GM18498 (cell line): ENCODE results near the gene DEFB131B.
"Not testable (repeated sequence)": the region's sequence is repeated elsewhere in the genome, so short reads cannot be mapped to it uniquely, and the experiment has no call there.

Experiments used
- ATAC-seq: cut with Tn5 transposase; IDR thresholded peaks from one replicate; pipeline ENCODE4 v1.9.1; 2021; ENCODE audit warnings: mild to moderate bottlenecking, moderate library complexity; ENCODE audit not compliant: unreplicated experiment

The DEFB131B gene

DNA sequence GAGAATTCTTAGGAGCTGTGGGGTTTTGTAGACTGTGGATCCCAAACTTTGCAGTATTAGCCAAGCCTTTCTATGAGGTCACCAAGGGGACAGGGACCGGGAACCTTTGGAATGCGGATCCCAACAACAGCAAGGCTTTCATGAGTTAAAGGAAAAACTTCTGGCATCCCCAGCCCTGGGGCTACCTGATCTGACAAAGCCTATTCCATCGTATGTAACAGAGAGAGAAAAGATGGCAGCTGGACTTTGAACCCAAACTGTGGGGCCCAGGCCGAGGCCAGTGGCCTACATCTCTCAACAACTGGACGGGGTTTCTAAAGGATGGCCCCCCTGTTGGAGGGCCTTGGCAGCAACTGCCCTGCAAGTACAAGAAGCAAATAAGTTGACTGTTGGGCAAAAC lies 32.5 kb downstream of the DEFB131B start:
- ATAC-seq: not testable (repeated sequence)

DNA sequence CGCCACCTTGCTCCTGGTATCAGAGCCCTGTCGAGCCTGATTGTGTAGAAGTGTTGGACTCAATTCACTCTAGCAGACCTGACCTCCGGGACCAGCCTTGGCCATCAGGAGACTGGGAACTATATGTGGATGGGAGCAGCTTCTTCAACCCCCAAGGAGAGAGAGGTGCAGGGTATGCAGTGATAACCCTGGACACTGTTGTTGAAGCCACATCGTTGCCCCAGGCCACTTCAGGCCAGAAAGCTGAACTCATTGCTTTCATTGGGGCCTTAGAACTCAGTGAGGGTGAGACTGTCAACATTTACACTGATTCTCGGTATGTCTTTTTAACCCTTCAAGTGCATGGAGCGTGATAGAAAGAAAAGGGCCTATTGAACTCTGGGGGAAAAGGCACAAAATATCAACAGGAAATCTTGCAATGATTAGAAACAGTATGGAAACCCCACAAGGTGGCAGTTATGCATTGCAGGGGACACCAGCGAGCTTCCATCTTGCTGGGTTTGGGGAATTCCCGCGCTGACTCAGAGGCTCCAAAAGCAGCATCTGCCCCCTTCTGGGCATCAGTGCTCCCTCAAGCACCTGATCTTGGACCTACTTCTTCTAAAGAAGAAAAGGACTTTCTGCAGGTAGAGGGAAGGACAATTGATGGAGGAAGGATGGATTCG lies 33.2 kb downstream of the DEFB131B start:
- ATAC-seq: not testable (repeated sequence)

DNA sequence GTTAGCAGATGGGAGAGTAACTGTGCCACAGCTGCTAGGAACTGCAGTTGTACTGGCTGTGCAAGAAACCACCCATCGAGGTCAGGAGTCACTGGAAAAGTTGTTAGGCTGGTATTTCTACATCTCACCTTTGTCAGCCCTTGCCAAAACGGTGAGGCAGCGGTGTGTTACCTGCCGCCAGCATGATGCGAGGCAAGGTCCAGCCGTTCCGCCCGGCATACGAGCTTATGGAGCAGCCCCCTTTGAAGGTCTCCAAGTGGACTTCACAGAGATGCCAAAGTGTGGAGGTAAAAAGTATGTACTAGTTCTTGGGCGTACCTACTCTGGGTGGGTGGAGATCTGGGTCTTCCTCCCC lies 33.7 kb downstream of the DEFB131B start:
- not testable (repeated sequence) for ATAC-seq

DNA sequence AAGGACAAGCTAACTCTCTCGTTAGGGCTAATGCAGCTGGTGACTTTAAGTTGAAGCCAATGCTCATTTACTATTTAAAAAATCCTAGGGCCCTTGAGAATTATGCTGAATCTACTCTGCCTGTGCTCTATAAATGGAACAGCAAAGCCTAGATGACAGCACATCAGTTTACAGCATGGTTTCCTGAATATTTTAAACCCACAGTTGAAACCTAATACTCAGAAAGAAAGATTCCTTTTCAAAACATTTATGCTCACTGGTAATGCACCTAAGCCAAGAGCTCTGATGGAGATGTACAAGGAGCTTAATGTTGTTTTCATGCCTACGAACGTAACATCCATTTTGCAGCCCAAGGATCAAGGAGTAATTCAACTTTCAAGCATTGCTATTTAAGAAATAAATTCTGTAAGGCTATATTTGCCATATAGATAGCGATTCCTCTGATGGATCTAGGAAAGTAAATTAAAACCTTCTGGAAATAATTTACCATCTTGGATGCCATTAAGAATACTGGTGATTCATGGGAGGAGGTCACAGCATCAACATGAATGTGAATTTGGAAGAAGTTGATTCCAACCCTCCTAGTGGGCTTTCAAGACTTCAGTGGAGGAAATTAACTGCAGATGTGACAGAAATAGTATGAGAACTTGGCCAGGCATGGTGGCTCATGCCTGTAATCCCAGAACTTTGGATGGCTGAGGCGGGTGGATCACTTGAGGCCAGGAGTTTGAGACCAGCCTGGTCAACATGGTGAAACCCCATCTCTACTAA lies 35.7 kb downstream of the DEFB131B start:
- no peak for ATAC-seq

DNA sequence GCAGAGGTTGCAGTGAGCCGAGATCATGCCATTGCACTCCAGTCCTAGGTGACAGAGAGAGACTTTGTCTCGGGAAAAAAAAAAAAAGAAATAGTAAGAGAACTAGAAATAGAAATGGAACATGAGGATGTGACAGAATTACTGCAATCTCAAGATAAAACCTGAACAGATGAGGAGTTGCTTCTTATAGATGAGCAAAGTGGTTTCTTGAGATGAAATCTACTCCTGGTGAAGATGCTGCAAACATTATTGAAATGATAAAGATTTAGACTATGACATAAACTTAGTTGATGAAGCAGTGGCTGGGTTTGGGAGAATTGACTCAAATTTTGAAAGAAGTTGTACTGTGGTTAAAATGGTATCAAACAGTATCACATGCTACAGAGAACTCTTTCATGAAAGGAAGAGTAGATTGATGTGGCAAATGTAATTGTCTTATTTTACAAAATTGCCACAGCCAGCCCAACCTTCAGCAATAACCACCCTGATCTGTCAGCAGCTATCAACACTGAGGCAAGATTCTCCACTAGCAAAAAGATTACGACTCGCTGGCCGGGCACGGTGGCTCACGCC lies 36.5 kb downstream of the DEFB131B start:
- no peak for ATAC-seq

DNA sequence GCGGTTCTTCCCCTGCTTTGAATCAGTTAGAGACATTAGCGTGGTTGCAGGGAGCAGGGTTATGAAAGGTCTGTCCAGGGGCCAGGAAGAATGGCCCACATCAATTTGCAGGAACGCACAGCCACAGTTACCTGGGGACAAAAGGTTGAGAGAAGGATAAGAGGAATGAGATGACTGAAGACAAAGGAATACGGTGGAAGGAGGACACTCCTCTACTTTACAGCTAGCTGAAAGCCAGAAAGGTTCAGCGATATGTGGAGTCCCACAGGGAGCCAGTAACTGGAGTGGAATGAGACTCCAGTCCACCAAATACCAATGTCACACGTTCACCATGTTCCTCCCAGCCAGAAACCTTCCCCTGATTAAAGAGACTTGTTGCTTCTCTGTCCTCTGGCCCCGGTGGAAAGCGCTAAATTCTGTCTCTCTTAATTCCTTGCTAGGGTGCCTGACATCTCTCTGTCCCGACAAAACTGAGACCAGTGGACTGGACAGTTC lies 39.4 kb downstream of the DEFB131B start:
- ATAC-seq: no peak

DNA sequence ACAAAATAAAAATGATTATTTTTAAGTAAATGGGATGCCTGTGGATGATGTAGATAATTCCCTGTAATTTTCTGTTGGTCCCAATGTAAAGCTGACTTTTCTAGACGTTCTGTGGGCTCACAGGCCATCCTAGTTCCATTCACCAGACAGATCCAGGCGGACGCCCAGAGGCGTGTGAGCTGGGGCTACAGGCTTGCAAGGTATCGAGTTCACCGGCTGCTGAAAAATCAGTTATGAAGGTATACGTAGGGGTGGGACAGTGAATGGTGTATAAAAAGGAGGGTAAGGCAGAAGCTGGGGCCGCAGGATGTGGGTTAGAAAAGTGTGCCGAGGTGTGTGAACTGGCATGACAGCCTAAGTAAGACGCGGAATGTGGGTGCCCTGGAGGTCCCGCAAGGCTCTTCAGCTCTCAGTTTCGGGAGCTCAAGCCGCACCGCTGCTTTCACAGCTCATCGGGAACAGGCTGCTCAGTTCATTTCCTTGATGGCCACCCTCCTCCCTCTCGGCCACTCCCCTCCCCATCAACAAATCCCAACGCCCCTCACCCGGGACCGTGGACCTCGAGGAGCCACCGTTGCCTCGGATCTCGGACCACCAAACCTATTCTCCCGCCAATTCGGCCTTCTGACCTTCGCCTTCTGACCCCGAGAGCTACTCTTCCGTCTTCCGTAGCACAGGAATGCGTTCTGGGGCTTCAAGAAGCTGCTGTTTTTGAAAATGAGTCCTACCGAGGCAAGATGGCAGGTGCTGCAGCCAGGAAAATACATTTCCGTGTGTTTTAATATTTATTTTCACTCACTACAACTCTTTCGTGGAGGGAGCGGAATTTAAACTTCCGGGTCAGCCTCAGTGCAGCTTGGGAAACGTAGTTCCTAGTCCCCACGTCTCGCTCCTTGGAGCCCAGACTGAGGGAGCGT lies 49.8 kb downstream of the DEFB131B start, which contains the start of gene XNDC1N:
XNDC1N (minus strand) TSS at position 775 of the 917 bp plus-strand sequence. CDS start 5,241 bp downstream, outside the sequence.
- peak; percentile 73 for ATAC-seq

DNA sequence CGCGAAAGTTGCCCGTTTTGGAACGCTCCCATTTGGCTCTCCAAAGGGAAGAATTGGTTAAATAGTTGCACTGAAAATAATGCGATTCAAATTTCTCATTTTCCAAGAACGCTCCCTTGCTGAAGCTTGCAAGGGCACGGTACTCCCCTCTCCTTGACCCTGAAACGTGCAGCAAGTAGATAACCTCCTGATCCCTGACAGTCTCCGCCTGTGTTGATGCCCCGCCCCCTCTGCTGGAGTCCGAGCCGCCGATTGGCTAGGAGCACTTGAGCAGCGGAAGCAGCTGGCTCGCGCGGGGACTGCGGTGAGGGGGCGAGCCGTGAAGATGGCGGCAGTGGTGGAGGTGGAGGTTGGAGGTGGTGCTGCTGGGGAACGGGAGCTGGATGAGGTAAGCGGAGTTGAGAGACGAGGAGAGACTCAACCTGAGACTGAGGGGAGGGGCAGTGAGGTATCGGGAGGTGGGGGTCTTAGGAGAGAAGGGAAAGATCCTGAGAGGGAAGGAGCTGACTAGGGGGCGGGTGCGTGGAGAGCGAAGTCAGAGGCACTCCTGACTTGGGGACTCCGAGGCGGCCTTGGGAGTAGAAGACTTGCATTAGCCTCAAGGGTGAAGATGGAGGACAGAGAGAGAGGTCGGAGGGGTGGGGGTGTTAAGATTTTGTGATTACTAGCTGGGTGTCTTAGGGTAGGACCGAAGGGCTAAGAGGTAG lies 50.6 kb downstream of the DEFB131B start, which contains the start of gene RNF121:
RNF121 (plus strand) TSS at position 310 of the 707 bp plus-strand sequence; CDS start at position 326, 16 bp downstream.
- ATAC-seq: peak; percentile 86

DNA sequence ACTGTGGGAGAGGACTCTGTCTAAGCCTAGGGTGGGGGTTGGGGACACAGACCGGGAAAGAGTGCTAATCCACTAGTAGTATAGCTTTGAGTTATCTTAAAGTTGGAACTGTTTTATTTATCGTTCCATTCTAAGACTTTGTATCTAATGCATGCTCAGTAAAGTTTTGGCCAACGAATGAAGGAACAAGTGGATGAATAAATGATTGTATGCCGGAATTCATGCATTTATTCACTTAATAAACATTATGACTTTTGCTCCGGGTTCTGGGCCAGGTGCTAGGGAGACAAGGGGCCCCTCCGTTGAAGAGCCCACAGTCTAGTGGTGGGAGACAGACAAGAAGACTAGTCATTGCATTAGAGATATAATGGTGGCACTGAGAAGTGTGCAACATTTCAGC lies 51.2 kb downstream of the DEFB131B start:
- ATAC-seq: no peak

DNA sequence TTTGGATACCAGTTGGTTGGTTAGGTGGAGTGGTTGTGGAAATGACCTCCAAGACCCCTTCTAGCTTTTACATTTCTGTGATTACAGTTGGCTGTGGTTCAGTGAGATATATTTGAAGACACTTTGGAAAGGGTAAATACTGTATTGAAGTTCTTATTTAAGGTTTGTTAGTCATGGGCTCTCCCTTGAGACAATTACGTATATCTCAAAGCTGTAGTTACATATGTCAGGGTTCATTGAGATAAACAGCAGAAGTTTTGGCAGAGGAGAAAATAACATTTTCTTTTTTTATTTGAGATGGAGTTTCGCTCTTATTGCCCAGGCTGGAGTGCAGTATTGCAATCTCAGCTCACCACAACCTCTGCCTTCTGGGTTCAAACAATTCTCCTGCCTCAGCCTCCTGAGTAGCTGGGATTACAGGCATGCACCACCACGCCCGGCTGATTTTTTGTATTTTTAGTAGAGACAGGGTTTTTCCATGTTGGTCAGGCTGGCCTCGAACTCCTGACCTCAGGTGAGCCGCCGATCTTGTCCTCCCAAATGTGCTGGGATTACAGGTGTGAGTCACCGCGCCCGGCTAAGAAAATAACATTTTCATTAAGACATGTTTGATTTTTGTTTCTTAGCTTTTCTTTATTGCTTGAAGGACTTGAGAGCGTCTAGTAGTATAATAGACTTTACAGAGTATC lies 52.4 kb downstream of the DEFB131B start:
- no peak for ATAC-seq

DNA sequence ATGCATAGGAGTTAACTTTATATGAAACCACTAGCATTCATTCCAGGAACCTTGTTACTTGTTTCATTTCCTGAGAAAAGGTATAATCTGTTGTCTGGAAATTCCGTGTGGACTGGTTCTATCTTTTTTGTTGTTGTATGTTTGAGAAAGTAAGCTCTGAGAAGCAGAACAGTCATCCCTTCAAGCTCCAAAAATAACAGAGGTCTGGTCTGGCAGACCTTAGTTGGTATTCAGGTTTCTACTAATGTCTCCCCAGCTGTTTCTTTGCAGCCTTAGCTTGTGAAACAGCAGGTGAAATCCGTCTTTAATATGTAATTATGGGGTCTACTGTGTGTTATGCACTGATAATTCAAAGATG lies 53.0 kb downstream of the DEFB131B start:
- no peak for ATAC-seq

DNA sequence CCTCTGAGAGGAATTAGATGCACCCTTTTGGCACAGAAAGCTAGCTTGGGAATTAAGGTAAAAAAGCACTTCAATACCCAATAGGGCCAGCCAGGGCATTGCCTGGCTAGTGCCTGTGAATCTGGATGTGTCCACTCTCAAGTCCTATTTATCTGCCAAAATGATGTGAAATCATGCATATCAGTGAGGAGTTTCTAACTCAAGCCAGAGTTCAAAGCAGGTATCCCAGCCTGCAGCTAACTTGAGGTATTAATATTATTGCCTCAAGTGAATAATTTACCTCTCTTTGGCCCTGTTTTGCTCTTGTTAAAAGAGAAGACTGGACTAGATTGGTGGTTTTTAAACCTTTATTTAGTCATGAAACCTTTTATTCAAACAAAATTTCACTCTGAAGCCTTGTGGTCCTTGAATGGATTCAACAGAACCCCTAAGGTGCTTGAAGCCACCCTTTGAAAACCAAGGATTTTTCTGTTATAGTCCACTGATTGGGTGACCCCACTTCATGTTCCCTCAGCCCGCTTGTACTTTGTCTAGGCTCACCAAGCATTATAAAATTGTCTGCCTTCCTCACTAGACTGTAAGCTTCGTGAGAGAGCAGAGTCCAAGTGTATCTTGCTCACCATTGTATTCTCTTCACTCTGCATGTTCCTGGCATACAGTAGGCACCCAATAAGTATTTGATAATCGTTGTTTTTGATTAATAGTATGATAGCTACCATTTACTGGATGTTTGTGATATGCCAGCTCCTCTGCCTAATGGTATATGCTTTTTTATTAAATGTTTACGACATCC lies 55.1 kb downstream of the DEFB131B start:
- no peak for ATAC-seq
